ENCODE measurements around the gene ASIC3. TPM values are rescaled to one million over a fixed set of nuclear protein-coding genes. Genes with fewer than 3 reads are reported as not detected.

The ASIC3 gene
- total and polyA plus RNA-seq, 2 donors (not counting 3 experiments of a cell fraction or from before 2014, with no cell fraction given), result 0.69 to 0.70 TPM

- Histone ChIP-seq H3K9me1 (replicated peaks; ENCODE audit: control insufficient read depth, extremely low read depth, insufficient read depth, low read length) (no peaks in the 10 kb centered on the region), H3K9ac (replicated peaks; ENCODE audit: extremely low read depth, insufficient read depth, low read length) (peak overlapping the region; percentile 88), H3K27ac (ENCODE audit: insufficient read depth, low read depth, low read length) (peak overlapping the region; percentile 53), H3K36me3 (ENCODE audit: control insufficient read depth in 2 of 2, extremely low read depth in 1 of 2, insufficient read depth in 2 of 2, low read length in 2 of 2) (no peaks in the 10 kb centered on the region), H4K20me1 (replicated peaks; ENCODE audit: control insufficient read depth, extremely low read depth, insufficient read depth, low read length) (no peaks in the 10 kb centered on the region), H3K79me2 (ENCODE audit: control insufficient read depth, insufficient read depth, low read length) (peaks cover 28% of the 10 kb centered on the region), H3K4me1 (ENCODE audit: control insufficient read depth, extremely low read depth, insufficient read depth, low read length) (peaks cover 42% of the 10 kb centered on the region), H2AFZ (ENCODE audit: low read depth, low read length) (no peak overlapping the region), H3K9me3 (replicated peaks; ENCODE audit: control insufficient read depth, insufficient read depth, low read length) (no peaks in the 10 kb centered on the region), H3K4me3 (replicated peaks in 1 of 3; ENCODE audit: insufficient read depth in 1 of 3, low read depth in 1 of 3, low read length in 3 of 3) (peak overlapping the region in 2 of 3 experiments; percentile 17 to 18), H3K27me3 (ENCODE audit: control insufficient read depth in 2 of 2, insufficient read depth in 2 of 2, low read length in 2 of 2) (no peaks in the 10 kb centered on the region), H3K4me2 (ENCODE audit: insufficient read depth, low read length) (peak overlapping the region; percentile 71)
- dilution Hi-C loops (cut with MboI; ENCODE audit: extremely low pct_ligation_motif_present, low sequenced_read_pairs) (no loop called here), intact Hi-C loops (cut with micrococcal nuclease) (no loop called here)
- no TSS peak for BruUV-seq (replicated peaks)
- POLR2A ChIA-PET, result interaction anchor here (1.0 kb wide), 1 partner anchor 14 kb away, joined by 7 read pairs; no protein-coding TSS in a partner anchor
- FAIRE-seq (no peak), DNase-seq (ENCODE audit: low read depth, low spot score) (no peak)
- CTCF ChIA-PET, result interaction anchor here (0.9 to 1.4 kb wide), 8 partner anchors 10 to 551 kb away, joined by 3 to 6 read pairs (median 4); no protein-coding TSS in a partner anchor
- TF ChIP-seq EZH2 (IDR thresholded peaks at IDR 0.05; ENCODE audit: borderline replicate concordance, low read depth, low read length, severe bottlenecking), result no peak
- no peak for TF ChIP-seq GATA2 (IDR thresholded peaks at IDR 0.05; ENCODE audit: insufficient read depth, insufficient read length, low read depth, low read length)
- TF ChIP-seq MAX (IDR thresholded peaks at IDR 0.05; ENCODE audit: insufficient read depth, insufficient read length), result no peak
- TF ChIP-seq FOS (IDR thresholded peaks at IDR 0.05; ENCODE audit: borderline replicate concordance, insufficient read depth, low read length), result no peak
- no peak for TF ChIP-seq CTCF (IDR thresholded peaks at IDR 0.05; ENCODE audit: extremely low read depth in 1 of 2, insufficient read depth in 1 of 2, low read depth in 1 of 2, low read length in 2 of 2)
- no peak for TF ChIP-seq POLR2AphosphoS5 (IDR thresholded peaks at IDR 0.05; ENCODE audit: insufficient read depth, low read depth, low read length)
- TF ChIP-seq POLR2A (IDR thresholded peaks at IDR 0.05; ENCODE audit: low read depth, low read length), result no peak
- TF ChIP-seq JUN (IDR thresholded peaks at IDR 0.05; ENCODE audit: borderline replicate concordance, insufficient read depth, insufficient read length, low read depth), result no peak
- TF ChIP-seq MYC (IDR thresholded peaks at IDR 0.05; ENCODE audit: low read depth, low read length), result no peak
Observed at GRCh38 chr7:151081170-151082101, 33.1 kb downstream of the ASIC3 start.

Data from endothelial cell of umbilical vein (primary cell).